Neural progenitor cell (in vitro differentiated cells): ENCODE results near the gene MATCAP1. TPM values are rescaled to one million over a fixed set of nuclear protein-coding genes. Genes with fewer than 3 reads are reported as not detected.

ENCODE experiments used
- DNase-seq: peaks from one replicate; pipeline ENCODE4 v3.0.0-alpha.2; 2016; ENCODE audit warnings: low spot score
- H2AFZ ChIP-seq: fragments of 200-600 bp; sonication (generic); replicated peaks from 2 replicates; pipeline ENCODE4 v1.6.1; 2016; ENCODE audit warnings: antibody characterized with exemption
- H3F3A ChIP-seq: fragments of 200-600 bp; sonication (generic); 2 replicates; pipeline ENCODE4 v1.6.1; 2016; ENCODE audit warnings: antibody characterized with exemption, low read depth
- H3K27ac ChIP-seq: fragments of 200-600 bp; sonication (generic); 2 replicates; pipeline ENCODE4 v1.5.1; 2016; ENCODE audit warnings: mild to moderate bottlenecking
- H3K27me3 ChIP-seq: fragments of 200-600 bp; sonication (generic); 2 replicates; pipeline ENCODE4 v1.6.1; 2016; ENCODE audit warnings: mild to moderate bottlenecking, moderate library complexity
- H3K36me3 ChIP-seq: fragments of 200-600 bp; sonication (generic); 2 replicates; pipeline ENCODE4 v1.5.1; 2016
- H3K4me1 ChIP-seq: fragments of 200-600 bp; sonication (generic); 2 replicates; pipeline ENCODE4 v1.6.1; 2016; ENCODE audit warnings: mixed run types
- H3K4me2 ChIP-seq: fragments of 200-600 bp; sonication (generic); 2 replicates; pipeline ENCODE4 v1.6.1; 2016
- H3K4me3 ChIP-seq: fragments of 200-600 bp; sonication (generic); 2 replicates; pipeline ENCODE4 v1.5.1; 2016
- H3K79me2 ChIP-seq: fragments of 200-600 bp; sonication (generic); 2 replicates; pipeline ENCODE4 v1.6.1; 2016; ENCODE audit warnings: low read depth
- H3K9ac ChIP-seq: fragments of 200-600 bp; sonication (generic); 2 replicates; pipeline ENCODE4 v1.6.1; 2016
- H3K9me3 ChIP-seq: fragments of 200-600 bp; sonication (generic); 2 replicates; pipeline ENCODE4 v1.5.1; 2016; ENCODE audit warnings: low read depth
- H4K20me1 ChIP-seq: fragments of 200-600 bp; sonication (generic); 2 replicates; pipeline ENCODE4 v1.6.1; 2016; ENCODE audit warnings: low read depth
- H3K27ac Mint-ChIP-seq: 3 replicates; pipeline ENCODE4 v1.8.0; 2021; ENCODE audit warnings: mixed read lengths
- H3K27me3 Mint-ChIP-seq: 2 replicates; pipeline ENCODE4 v1.8.0; 2022; ENCODE audit warnings: low read depth, mild to moderate bottlenecking, inconsistent platforms, moderate library complexity, mixed read lengths; ENCODE audit not compliant: insufficient read depth
- H3K36me3 Mint-ChIP-seq: 3 replicates; pipeline ENCODE4 v1.8.0; 2021; ENCODE audit warnings: mixed read lengths
- H3K4me1 Mint-ChIP-seq: 3 replicates; pipeline ENCODE4 v1.8.0; 2021; ENCODE audit warnings: mixed read lengths
- H3K4me3 Mint-ChIP-seq: 3 replicates; pipeline ENCODE4 v1.8.0; 2021; ENCODE audit warnings: mild to moderate bottlenecking, moderate library complexity, mixed read lengths
- H3K9me3 Mint-ChIP-seq: 3 replicates; pipeline ENCODE4 v1.8.0; 2020; ENCODE audit warnings: mixed read lengths
- CTCF ChIP-seq: fragments of 200-600 bp; sonication (generic); IDR thresholded peaks from 2 replicates; pipeline ENCODE4 v1.5.1; 2017; ENCODE audit warnings: antibody characterized with exemption, mild to moderate bottlenecking
- EZH2 ChIP-seq: fragments of 200-600 bp; sonication (generic); IDR thresholded peaks from 2 replicates; pipeline ENCODE4 v1.6.1; 2017; ENCODE audit warnings: antibody characterized with exemption, mild to moderate bottlenecking, moderate library complexity
- EZH2phosphoT487 ChIP-seq: fragments of 200-600 bp; sonication (generic); IDR thresholded peaks from 2 replicates; pipeline ENCODE4 v1.6.1; 2017; ENCODE audit warnings: antibody characterized with exemption
- total RNA-seq: library from RNA; depleted of rRNA; stranded (reverse); fragments of >200 nt; gene quantifications from 2 replicates; pipeline ENCODE4 v1.2.3, GENCODE V29; 2015; ENCODE audit warnings: low replicate concordance

The MATCAP1 gene
- total RNA-seq, 1 donor from 2014 or later: 15.7 TPM

DNA sequence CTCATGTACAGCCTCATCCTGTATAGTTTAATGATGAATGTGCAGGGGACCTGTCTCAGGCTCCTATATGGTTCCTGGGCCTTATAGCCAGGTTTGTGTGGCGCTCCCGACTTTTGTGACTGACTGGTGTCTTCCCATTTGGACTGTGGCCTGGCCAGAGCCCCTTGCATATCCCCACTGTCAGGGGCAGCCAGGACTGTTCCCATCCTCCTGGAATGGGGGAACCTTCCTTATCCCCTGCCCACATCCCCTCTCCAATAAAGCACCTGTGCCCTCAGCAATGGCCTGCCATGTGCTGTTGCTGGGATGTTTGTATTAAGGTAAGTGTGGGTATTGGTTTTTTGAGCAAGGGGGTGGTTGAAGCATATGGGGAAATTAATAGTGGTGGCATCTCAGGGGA is 35.5 kb downstream of the MATCAP1 start:
- no peaks in the 10 kb centered on the region for H3K9me3 ChIP-seq
- H2AFZ ChIP-seq: no peak overlapping the region
- Mint-ChIP-seq H3K9me3 (peaks cover 2% of the 10 kb centered on the region), H3K4me3 (no peak overlapping the region), H3K36me3 (peaks cover 16% of the 10 kb centered on the region), H3K27me3 (peaks cover 36% of the 10 kb centered on the region), H3K4me1 (peaks cover 8% of the 10 kb centered on the region), H3K27ac (no peak overlapping the region)
- H3K27ac ChIP-seq: no peak overlapping the region
- H3K27me3 ChIP-seq: peaks cover 41% of the 10 kb centered on the region
- no peak overlapping the region for H3K9ac ChIP-seq
- DNase-seq: no peak
- TF ChIP-seq EZH2: no peak
- TF ChIP-seq EZH2phosphoT487: no peak
- no peak for TF ChIP-seq CTCF
- no peaks in the 10 kb centered on the region for H3K4me1 ChIP-seq
- no peak overlapping the region for H3K4me2 ChIP-seq
- no peak overlapping the region for H3K4me3 ChIP-seq
- H4K20me1 ChIP-seq: peaks cover 5% of the 10 kb centered on the region
- H3F3A ChIP-seq: peaks cover 30% of the 10 kb centered on the region
- H3K36me3 ChIP-seq: no peaks in the 10 kb centered on the region
- H3K79me2 ChIP-seq: no peaks in the 10 kb centered on the region

GRCh38 chr16:67147437-67148140 is 36.2 kb downstream of the MATCAP1 start:
- Histone ChIP-seq H3K4me3 (no peak overlapping the region), H3K9ac (no peak overlapping the region), H3K4me2 (no peak overlapping the region), H3K9me3 (no peaks in the 10 kb centered on the region), H3K79me2 (no peaks in the 10 kb centered on the region), H4K20me1 (peaks cover 5% of the 10 kb centered on the region), H3K36me3 (no peaks in the 10 kb centered on the region), H3K27me3 (peaks cover 35% of the 10 kb centered on the region), H2AFZ (no peak overlapping the region), H3F3A (peaks cover 30% of the 10 kb centered on the region), H3K27ac (no peak overlapping the region), H3K4me1 (no peaks in the 10 kb centered on the region)
- TF ChIP-seq EZH2: no peak
- TF ChIP-seq CTCF: no peak
- TF ChIP-seq EZH2phosphoT487: no peak
- Mint-ChIP-seq H3K36me3 (peaks cover 16% of the 10 kb centered on the region), H3K4me1 (peaks cover 8% of the 10 kb centered on the region), H3K9me3 (peaks cover 2% of the 10 kb centered on the region), H3K27ac (no peak overlapping the region), H3K4me3 (no peak overlapping the region), H3K27me3 (peaks cover 29% of the 10 kb centered on the region)
- DNase-seq: no peak

DNA sequence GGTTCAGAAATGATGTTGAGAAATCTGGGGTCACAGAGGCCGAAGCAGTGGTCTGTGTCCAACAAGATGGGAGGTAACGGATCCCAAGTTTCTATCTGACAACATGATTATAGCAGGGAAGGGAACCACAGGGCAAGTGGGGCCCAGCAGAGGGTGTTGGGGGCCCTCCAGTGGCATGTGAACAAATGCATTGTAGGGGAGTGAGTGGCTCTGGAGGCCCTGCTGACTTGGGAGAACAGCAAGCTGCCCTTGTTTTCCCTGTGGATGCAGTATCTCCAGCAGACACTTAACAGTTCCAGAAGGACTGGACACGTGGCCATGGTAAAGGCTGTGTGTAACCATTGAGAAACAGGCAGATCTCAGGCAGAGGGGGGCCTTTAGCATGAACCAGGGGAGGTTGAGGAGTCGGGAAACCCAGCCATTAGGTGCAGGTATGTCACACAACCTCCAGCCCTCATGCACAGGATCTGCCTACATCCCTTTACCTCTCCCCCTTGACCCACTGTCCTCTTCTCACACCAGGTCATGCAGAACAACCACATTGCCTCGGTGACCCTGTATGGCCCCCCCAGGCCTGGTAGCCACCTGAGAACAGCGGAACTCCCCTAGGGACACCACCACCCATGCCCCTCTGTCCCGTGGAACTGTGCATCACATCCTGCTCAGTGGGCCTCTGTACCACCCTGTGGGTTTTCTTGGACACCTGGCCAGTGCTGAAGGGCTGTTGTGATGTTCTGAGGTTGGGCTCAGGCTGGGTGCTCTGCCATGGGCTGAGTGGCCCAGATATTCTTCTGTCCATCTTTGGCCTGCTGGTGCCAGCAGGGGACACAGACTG is 37.0 kb downstream of the MATCAP1 start:
- Mint-ChIP-seq H3K9me3 (peaks cover 2% of the 10 kb centered on the region), H3K36me3 (peaks cover 20% of the 10 kb centered on the region), H3K27ac (no peak overlapping the region), H3K4me3 (no peak overlapping the region), H3K4me1 (peaks cover 8% of the 10 kb centered on the region), H3K27me3 (peaks cover 22% of the 10 kb centered on the region)
- H3K27ac ChIP-seq: no peak overlapping the region
- no peaks in the 10 kb centered on the region for H3K36me3 ChIP-seq
- no peak overlapping the region for H3K9ac ChIP-seq
- DNase-seq: no peak
- no peak overlapping the region for H3K4me3 ChIP-seq
- no peak for TF ChIP-seq EZH2
- no peak for TF ChIP-seq EZH2phosphoT487
- TF ChIP-seq CTCF: no peak
- no peak overlapping the region for H2AFZ ChIP-seq
- H3K9me3 ChIP-seq: no peaks in the 10 kb centered on the region
- H3F3A ChIP-seq: peaks cover 26% of the 10 kb centered on the region
- H4K20me1 ChIP-seq: peaks cover 5% of the 10 kb centered on the region
- H3K4me1 ChIP-seq: no peaks in the 10 kb centered on the region
- no peak overlapping the region for H3K4me2 ChIP-seq
- H3K27me3 ChIP-seq: peaks cover 27% of the 10 kb centered on the region
- no peaks in the 10 kb centered on the region for H3K79me2 ChIP-seq
